GM12878 (cell line): Measurements from ENCODE around the gene GTPBP1. TPM values are rescaled to one million over a fixed set of nuclear protein-coding genes. Genes with fewer than 3 reads are reported as not detected.

Source experiments
- BMI1 ChIP-seq: fragments of 450-650 bp; IDR thresholded peaks from 2 replicates; pipeline ENCODE4 v1.6.1; 2016; ENCODE audit warnings: mild to moderate bottlenecking, moderate library complexity, borderline replicate concordance
- CBX3 ChIP-seq: fragments of 200-600 bp; sonication (generic); IDR thresholded peaks from 2 replicates; pipeline ENCODE4 v1.6.1; 2016; ENCODE audit warnings: low read depth, borderline replicate concordance
- CHD4 ChIP-seq: fragments of 200-600 bp; sonication (generic); IDR thresholded peaks from 2 replicates; pipeline ENCODE4 v1.6.1; 2016; ENCODE audit warnings: mild to moderate bottlenecking
- KLF5 ChIP-seq: fragments of 450-650 bp; IDR thresholded peaks from 2 replicates; pipeline ENCODE4 v1.6.1; 2014; ENCODE audit warnings: mild to moderate bottlenecking; ENCODE audit not compliant: partially characterized antibody
- LARP7 ChIP-seq: fragments of 450-650 bp; IDR thresholded peaks from 2 replicates; pipeline ENCODE4 v1.6.1; 2017; ENCODE audit warnings: mild to moderate bottlenecking
- MTA3 ChIP-seq: IDR thresholded peaks from 2 replicates; pipeline ENCODE4 v1.6.1; 2012; ENCODE audit warnings: low read length, inconsistent platforms, borderline replicate concordance
- MYC ChIP-seq: IDR thresholded peaks from 2 replicates; pipeline ENCODE4 v1.6.1; 2011; ENCODE audit warnings: mild to moderate bottlenecking, low read length, moderate library complexity, inconsistent platforms; ENCODE audit not compliant: insufficient read depth, insufficient replicate concordance, insufficient read length, severe bottlenecking
- POLR2AphosphoS5 ChIP-seq: IDR thresholded peaks from 2 replicates; pipeline ENCODE4 v1.6.1; 2011; ENCODE audit warnings: mild to moderate bottlenecking, low read length, inconsistent platforms
- SREBF2 ChIP-seq: IDR thresholded peaks from 2 replicates; pipeline ENCODE4 v1.6.1; 2012; ENCODE audit warnings: mild to moderate bottlenecking, low read length
- SUPT20H ChIP-seq: IDR thresholded peaks from 2 replicates; pipeline ENCODE4 v1.6.1; 2011; ENCODE audit warnings: low read depth, mild to moderate bottlenecking, low read length, moderate library complexity, borderline replicate concordance; ENCODE audit not compliant: control insufficient read depth
- TARDBP ChIP-seq: IDR thresholded peaks from 2 replicates; pipeline ENCODE4 v1.6.1; 2016; ENCODE audit warnings: borderline replicate concordance
- WRNIP1 ChIP-seq: IDR thresholded peaks from 2 replicates; pipeline ENCODE4 v1.6.1; 2011; ENCODE audit warnings: low read depth, low read length, improper control_type of control experiment, borderline replicate concordance
- polyA plus RNA-seq, 11 experiments: library from polyadenylated mRNA; depleted of rRNA in 4 of 11; unstranded in 6 of 11; stranded (reverse) in 5 of 11; fragments of >200 nt; fragmentation: Nextera tagmentation in 4 of 11; fragmentation: Illumina TruSeq in 1 of 11; extraction: Ambion mirVana in 4 of 11; extraction: Trizol in 1 of 11; gene quantifications; 1 replicate in 1 of 11; 2 replicates in 10 of 11; pipeline versions ENCODE4 v1.2.1 to v1.2.3, GENCODE V29; 2011 to 2016; ENCODE audit warnings: inconsistent platforms in 2 of 11, missing spikeins in 2 of 11, low read depth in 1 of 11
- total RNA-seq, 4 experiments: library from RNA; depleted of rRNA in 3 of 4; stranded (reverse); fragments of >200 nt in 3 of 4; fragmentation: Illumina TruSeq in 1 of 4; extraction: Trizol in 1 of 4; gene quantifications; 2 replicates each; pipeline versions ENCODE4 v1.2.1 to v1.2.3, GENCODE V29; 2013 to 2021
- TF ChIP-seq, protein P1 (sequence below), 3 experiments: IDR thresholded peaks in 2 of 3; conservative IDR thresholded peaks in 1 of 3; 2 replicates each; pipeline ENCODE4 v1.5.1; 2011; ENCODE audit warnings: low read depth in 3 of 3, low read length in 3 of 3, mild to moderate bottlenecking in 3 of 3, control low read depth in 2 of 3, moderate library complexity in 2 of 3, inconsistent platforms in 1 of 3, mixed read lengths in 1 of 3; ENCODE audit not compliant: control insufficient read depth in 2 of 3, insufficient read depth in 1 of 3; ENCODE audit errors: extremely low read depth in 1 of 3
- TF ChIP-seq, protein P2 (sequence below): fragments of 450-650 bp; IDR thresholded peaks from 2 replicates; pipeline ENCODE4 v1.6.1; 2017; ENCODE audit warnings: borderline replicate concordance
- TF ChIP-seq, protein P3 (sequence below): fragments of 450-650 bp; IDR thresholded peaks from 2 replicates; pipeline ENCODE4 v1.6.1; 2017; ENCODE audit warnings: mild to moderate bottlenecking, low read depth, inconsistent platforms; ENCODE audit not compliant: poor library complexity, severe bottlenecking
- TF ChIP-seq, protein P4 (sequence below): IDR thresholded peaks from 2 replicates; pipeline ENCODE4 v1.6.1; 2011; ENCODE audit warnings: borderline replicate concordance, low read depth, mild to moderate bottlenecking, moderate library complexity, mixed read lengths, low read length; ENCODE audit not compliant: insufficient read depth; ENCODE audit errors: extremely low read length
- TF ChIP-seq, protein P5 (sequence below): fragments of 450-650 bp; IDR thresholded peaks from 2 replicates; pipeline ENCODE4 v1.6.1; 2017; ENCODE audit warnings: antibody characterized with exemption, mild to moderate bottlenecking, moderate library complexity
- TF ChIP-seq, protein P6 (sequence below): fragments of 450-650 bp; IDR thresholded peaks from 2 replicates; pipeline ENCODE4 v1.6.1; 2014; ENCODE audit warnings: mild to moderate bottlenecking

GTPBP1 gene
- total and polyA plus RNA-seq, 10 of the 15 experiments (the other 5 are each of a cell fraction or from before 2014, with no cell fraction given): 0.89 to 63.1 (median 34.2) TPM

DNA sequence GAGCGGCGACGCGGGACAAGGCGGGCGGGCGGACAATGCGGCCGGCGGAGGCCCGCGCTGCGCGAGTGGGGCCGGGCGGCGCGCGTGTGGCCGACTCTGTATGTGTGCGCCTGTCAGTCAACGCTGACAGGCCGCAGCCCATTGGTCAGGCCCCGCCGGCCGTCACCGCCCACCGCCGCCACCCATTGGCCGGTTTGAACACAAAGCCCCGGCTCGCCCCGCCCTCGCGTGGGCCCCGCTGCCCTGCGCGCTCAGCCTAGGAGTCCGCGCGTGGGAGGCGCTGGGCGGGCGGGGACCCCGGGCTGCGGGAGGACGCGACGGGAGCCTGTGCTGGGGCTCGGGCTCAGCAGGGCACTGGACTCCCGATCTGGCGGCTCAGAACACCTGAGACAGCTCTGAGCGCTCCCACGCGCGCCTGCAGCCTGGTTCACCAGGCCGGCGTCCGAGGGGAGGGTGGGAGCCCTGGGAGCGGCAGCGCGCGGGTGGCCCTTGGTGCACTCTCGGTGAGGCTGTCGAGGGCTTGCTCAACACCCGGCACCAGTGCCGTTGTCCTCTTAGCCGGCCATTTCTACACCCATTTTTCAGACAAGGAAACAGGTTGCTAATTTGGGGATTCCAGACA lies 50.3 kb downstream of the GTPBP1 start, which contains the start of gene SUN2 (continued):
- TF ChIP-seq CHD4: no peak
- no peak for TF ChIP-seq WRNIP1
- TF ChIP-seq, protein P1, sequence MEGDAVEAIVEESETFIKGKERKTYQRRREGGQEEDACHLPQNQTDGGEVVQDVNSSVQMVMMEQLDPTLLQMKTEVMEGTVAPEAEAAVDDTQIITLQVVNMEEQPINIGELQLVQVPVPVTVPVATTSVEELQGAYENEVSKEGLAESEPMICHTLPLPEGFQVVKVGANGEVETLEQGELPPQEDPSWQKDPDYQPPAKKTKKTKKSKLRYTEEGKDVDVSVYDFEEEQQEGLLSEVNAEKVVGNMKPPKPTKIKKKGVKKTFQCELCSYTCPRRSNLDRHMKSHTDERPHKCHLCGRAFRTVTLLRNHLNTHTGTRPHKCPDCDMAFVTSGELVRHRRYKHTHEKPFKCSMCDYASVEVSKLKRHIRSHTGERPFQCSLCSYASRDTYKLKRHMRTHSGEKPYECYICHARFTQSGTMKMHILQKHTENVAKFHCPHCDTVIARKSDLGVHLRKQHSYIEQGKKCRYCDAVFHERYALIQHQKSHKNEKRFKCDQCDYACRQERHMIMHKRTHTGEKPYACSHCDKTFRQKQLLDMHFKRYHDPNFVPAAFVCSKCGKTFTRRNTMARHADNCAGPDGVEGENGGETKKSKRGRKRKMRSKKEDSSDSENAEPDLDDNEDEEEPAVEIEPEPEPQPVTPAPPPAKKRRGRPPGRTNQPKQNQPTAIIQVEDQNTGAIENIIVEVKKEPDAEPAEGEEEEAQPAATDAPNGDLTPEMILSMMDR (IDR thresholded peaks at IDR 0.05 in 2 of 3, conservative IDR thresholded peaks at IDR 0.05 in 1 of 3; ENCODE audit: control insufficient read depth in 2 of 3, extremely low read depth in 1 of 3, insufficient read depth in 1 of 3, low read depth in 3 of 3, low read length in 3 of 3): no peak
- TF ChIP-seq, protein P2, sequence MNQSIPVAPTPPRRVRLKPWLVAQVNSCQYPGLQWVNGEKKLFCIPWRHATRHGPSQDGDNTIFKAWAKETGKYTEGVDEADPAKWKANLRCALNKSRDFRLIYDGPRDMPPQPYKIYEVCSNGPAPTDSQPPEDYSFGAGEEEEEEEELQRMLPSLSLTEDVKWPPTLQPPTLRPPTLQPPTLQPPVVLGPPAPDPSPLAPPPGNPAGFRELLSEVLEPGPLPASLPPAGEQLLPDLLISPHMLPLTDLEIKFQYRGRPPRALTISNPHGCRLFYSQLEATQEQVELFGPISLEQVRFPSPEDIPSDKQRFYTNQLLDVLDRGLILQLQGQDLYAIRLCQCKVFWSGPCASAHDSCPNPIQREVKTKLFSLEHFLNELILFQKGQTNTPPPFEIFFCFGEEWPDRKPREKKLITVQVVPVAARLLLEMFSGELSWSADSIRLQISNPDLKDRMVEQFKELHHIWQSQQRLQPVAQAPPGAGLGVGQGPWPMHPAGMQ: no peak
- no peak; the same call in 1 of the 2 replicates for TF ChIP-seq POLR2AphosphoS5
- TF ChIP-seq SUPT20H: no peak
- TF ChIP-seq LARP7: 0 out of 2 replicates have a peak, but pooled peaks have one; percentile 12
- TF ChIP-seq, protein P3, sequence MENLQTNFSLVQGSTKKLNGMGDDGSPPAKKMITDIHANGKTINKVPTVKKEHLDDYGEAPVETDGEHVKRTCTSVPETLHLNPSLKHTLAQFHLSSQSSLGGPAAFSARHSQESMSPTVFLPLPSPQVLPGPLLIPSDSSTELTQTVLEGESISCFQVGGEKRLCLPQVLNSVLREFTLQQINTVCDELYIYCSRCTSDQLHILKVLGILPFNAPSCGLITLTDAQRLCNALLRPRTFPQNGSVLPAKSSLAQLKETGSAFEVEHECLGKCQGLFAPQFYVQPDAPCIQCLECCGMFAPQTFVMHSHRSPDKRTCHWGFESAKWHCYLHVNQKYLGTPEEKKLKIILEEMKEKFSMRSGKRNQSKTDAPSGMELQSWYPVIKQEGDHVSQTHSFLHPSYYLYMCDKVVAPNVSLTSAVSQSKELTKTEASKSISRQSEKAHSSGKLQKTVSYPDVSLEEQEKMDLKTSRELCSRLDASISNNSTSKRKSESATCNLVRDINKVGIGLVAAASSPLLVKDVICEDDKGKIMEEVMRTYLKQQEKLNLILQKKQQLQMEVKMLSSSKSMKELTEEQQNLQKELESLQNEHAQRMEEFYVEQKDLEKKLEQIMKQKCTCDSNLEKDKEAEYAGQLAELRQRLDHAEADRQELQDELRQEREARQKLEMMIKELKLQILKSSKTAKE: no peak
- no peak for TF ChIP-seq BMI1
- TF ChIP-seq MYC: no peak
- TF ChIP-seq, protein P4, sequence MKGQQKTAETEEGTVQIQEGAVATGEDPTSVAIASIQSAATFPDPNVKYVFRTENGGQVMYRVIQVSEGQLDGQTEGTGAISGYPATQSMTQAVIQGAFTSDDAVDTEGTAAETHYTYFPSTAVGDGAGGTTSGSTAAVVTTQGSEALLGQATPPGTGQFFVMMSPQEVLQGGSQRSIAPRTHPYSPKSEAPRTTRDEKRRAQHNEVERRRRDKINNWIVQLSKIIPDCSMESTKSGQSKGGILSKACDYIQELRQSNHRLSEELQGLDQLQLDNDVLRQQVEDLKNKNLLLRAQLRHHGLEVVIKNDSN: no peak
- TF ChIP-seq MTA3: no peak
- no peak for TF ChIP-seq SREBF2
- no peak for TF ChIP-seq CBX3
- TF ChIP-seq TARDBP: no peak
- TF ChIP-seq, protein P5, sequence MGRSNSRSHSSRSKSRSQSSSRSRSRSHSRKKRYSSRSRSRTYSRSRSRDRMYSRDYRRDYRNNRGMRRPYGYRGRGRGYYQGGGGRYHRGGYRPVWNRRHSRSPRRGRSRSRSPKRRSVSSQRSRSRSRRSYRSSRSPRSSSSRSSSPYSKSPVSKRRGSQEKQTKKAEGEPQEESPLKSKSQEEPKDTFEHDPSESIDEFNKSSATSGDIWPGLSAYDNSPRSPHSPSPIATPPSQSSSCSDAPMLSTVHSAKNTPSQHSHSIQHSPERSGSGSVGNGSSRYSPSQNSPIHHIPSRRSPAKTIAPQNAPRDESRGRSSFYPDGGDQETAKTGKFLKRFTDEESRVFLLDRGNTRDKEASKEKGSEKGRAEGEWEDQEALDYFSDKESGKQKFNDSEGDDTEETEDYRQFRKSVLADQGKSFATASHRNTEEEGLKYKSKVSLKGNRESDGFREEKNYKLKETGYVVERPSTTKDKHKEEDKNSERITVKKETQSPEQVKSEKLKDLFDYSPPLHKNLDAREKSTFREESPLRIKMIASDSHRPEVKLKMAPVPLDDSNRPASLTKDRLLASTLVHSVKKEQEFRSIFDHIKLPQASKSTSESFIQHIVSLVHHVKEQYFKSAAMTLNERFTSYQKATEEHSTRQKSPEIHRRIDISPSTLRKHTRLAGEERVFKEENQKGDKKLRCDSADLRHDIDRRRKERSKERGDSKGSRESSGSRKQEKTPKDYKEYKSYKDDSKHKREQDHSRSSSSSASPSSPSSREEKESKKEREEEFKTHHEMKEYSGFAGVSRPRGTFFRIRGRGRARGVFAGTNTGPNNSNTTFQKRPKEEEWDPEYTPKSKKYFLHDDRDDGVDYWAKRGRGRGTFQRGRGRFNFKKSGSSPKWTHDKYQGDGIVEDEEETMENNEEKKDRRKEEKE: no peak; the same call in 1 of the 2 replicates
- no peak for TF ChIP-seq KLF5
- TF ChIP-seq, protein P6, sequence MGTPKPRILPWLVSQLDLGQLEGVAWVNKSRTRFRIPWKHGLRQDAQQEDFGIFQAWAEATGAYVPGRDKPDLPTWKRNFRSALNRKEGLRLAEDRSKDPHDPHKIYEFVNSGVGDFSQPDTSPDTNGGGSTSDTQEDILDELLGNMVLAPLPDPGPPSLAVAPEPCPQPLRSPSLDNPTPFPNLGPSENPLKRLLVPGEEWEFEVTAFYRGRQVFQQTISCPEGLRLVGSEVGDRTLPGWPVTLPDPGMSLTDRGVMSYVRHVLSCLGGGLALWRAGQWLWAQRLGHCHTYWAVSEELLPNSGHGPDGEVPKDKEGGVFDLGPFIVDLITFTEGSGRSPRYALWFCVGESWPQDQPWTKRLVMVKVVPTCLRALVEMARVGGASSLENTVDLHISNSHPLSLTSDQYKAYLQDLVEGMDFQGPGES: no peak
